Left cardiac atrium (tissue), 4 donors: ENCODE measurements around the gene DBH. TPM values are rescaled to one million over a fixed set of nuclear protein-coding genes. Genes with fewer than 3 reads are reported as not detected.

Source experiments
- ATAC-seq, 2 donors: fragments of 200-7000 bp; cut with Tn5 transposase; one replicate each; pipeline ENCODE4 v1.9.1; 2020; ENCODE audit warnings: mild to moderate bottlenecking in 2 of 2, moderate library complexity in 2 of 2
- DNase-seq: peaks from one replicate; pipeline ENCODE4 v3.0.0-alpha.2; 2020
- intact Hi-C, 2 donors: fragments of 100-400 bp; cut with DNase I; formaldehyde crosslinking; loops; one replicate each; pipeline versions ENCODE4 v1.14.1 to v1.15.1; 2022 to 2023
- long read RNA-seq: library from polyadenylated mRNA; unstranded; transcript quantifications from one replicate; pipeline ENCODE4 v2.0.0, GENCODE V29; 2021
- total RNA-seq, 2 donors: library from RNA; stranded (reverse); fragmentation: NEBNext Ultra II Directional; extraction: Animal tissue kit (Norgen Biotek cat#: 25700); gene quantifications; one replicate each; pipeline ENCODE4 v1.2.1, GENCODE V29; 2021
- donor health status: DM: no; HTN: yes; CAD: no.
- donor health status: DM: no; HTN: yes; CAD: no; lungs with severe emphysema.
- donor health status: DM: yes; HTN: yes; CAD: no.
- donor health status: Dilated cardiomyopathy.

The DBH gene
- not detected for total RNA-seq
- long read RNA-seq: 0 reads

DNA sequence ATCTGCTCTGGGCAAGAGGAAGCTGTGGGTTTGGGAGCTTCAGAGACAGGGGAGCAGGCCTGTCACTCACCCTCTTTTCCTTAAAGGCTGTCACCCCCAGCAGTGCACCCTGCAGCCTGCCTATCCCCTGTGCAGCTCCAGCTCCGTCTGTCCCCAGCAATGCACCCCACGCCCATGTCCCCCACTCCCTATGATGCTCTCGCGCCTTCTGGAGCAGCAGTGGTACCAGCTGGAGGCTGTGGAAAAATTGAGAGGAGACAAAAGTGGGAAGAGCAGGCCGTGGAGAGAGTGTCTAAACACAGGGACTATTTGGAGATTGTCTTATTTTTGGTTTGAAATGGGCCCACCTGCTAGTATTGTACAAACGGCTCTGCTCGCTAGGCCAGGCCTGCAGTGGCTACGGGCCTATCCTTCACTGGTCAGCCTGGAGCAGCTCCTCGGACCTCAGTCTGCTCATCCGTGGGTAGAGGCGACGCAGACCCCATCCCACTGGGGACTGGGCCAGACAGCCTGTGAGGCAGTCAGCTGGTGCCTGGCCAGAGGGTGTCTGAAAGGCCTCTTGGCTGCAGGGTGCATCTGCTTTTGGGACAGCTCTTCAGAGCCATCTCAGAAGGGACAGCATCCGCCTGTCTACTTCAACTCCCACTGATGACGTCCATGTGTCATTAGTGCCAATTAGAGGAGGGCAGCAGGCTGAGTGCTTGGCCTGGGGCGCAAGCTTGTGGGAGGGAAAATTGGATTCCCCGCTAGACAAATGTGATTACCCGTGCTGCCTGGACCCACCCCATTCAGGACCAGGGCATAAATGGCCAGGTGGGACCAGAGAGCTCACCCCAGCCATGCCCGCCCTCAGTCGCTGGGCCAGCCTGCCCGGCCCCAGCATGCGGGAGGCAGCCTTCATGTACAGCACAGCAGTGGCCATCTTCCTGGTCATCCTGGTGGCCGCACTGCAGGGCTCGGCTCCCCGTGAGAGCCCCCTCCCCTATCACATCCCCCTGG, at the start of gene DBH:
Gene DBH, plus strand, starts transcription at position 831 of the 999 bp plus-strand sequence. Its CDS starts 9 bp downstream, at position 840.
- no peak for ATAC-seq
- no peak for DNase-seq
- intact Hi-C loops: no loop called here

DNA sequence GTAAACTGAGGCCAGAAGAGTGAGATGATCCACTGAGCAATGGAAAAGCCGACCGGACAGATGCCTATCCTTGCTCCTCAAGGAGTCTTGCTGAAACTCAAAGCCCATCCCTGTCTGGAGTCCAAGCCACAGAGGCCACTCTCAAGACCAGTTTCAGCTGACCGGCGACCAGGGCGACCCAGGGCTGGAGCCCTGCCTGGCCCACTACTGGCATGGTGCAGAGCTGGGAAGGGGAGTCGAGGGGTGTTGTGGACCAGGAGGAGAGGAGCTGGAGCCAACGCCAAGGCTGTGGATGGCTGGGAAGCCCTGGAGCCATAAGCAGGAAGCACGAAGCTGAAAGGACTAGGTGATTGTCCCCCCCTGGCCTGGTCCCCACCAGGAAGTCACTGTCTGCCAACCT, 49.1 kb upstream of the DBH start:
- DNase-seq (peak; percentile 12), ATAC-seq (no peak)
- intact Hi-C loops: loop anchor here in 1 of 2 donors (5.0 kb wide), 1 partner anchor 140 kb away; no protein-coding TSS in a partner anchor

DNA sequence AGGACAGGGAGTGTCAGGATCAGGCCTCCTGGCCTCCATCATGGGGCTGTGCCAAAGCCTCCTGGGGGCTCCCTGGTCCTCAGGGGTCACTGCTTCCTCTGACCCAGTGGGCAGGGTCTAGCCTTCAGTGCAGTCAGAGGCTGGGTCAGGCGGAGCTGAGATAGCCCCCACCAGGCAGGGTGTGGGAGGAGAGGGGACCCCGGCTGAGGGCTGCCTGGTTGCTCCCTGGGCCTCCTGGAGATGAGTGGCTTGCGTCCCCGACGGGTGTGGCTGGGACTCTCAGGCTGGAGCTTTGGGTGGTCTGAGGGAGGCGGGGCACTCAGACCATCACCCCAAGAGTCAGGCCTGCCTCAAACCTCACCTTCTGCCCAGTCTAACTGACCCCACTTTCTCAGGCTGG, 48.7 kb upstream of the DBH start:
- ATAC-seq: no peak
- intact Hi-C loops: loop anchor here in 1 of 2 donors (5.0 kb wide), 1 partner anchor 140 kb away; no protein-coding TSS in a partner anchor
- DNase-seq: peak; percentile 13

DNA sequence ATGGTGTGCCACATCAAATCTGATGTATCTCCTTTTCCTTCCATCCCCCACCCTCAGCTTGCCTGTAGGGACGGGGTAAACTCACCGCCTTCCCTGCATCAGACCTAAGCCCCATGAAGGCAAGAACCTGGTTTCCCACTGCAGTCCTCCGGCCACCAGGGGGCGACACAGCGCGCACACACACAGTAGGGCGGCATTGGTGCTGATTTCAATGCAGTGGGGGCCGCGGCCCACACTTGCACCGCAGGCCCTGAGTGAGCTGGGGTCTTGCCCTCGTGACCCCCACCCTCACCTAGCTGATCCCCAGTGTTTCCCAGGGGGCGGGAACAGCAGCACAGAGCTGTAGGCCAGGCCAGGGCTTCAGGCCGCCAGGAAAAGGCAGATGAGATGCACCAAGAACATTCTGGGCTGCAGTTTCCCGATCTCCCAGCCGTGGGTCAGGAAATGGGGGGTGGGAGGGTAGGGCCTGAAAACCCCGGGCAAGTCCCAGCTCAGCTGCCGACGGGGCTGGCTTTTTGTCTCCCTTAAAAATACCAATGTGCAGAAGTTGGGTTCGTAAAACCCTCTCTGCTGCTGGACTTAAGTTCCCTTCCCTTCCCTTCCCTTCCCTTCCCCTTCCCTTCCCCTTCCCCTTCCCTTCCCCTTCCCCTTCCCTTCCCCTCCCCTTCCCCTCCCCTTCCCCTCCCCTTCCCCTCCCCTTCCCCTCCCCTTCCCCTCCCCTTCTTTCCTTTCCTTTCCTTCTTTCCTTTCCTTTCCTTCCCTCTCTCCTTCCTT, 46.5 kb upstream of the DBH start:
- DNase-seq (no peak), ATAC-seq (no peak)
- intact Hi-C loops: loop anchor here in 1 of 2 donors (5.0 kb wide), 1 partner anchor 138 kb away; no protein-coding TSS in a partner anchor

DNA sequence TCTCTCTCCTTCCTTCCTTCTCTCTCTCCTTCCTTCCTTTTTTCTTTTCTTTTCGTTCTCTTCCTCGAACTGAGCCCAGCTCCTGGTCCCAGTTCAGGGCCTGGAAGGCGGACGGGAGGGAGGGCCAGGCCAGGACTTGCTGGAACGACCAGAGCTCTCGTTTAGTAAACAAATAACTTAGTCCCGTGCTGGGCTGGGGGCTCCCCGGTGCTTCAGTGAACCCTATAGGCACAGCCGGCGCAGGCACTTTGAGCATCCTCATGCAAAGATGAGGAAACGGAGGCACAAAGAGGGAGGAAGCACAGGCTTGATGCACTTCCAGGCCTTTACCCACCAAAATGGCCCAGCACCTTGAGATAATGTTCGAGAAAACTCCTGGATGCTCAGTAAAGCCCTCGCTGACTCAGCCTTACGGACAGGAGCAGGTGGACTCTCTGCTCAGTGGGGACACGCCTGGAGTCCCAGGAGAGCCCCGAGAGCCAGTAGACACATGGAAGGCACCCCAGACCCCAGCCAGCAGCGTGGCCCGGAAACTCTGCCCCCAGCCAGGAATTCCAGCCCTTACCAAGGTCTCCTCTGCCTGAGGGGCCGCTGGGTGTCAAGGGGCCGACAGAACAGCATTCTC, 45.8 kb upstream of the DBH start:
- DNase-seq (no peak), ATAC-seq (no peak)
- intact Hi-C loops: no loop called here

DNA sequence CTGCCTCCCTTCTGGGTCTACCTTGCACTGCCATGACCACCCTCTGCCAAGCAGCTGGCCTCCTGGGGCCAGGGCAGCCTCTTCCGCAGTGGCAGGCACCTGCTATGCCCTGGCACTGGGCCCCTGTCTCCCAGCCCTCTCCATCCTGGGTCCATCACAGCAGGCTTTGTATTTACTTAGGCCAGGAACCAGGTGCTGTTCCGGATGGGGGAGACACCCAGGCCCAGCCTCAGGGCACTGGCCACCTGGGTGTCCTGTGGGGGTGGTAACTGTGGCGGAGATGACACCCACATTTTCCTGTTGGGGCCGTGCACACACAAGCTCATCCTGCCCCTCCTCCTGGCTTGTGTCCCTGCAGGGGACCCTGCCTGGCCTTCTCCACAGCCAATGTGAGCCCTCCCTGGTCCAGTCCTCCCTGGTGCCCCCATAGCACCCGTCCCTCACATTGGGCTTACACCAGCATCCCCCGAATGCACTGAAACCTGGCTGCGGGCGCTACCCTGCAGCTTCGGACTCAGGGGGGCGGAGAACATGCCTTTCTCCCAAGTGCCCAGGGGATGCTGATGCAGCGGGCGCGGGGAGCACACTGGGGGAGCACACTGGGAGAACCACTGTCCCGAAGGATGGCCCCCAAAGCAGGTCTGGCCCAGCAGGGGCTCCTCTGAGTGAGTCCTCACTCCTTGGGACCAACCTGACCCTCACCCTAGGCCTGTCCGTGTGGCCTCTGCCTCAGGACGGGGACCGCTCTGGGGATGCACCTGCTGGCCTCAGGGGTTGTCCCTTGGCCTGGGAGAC, 44.9 kb upstream of the DBH start:
- intact Hi-C loops: no loop called here
- no peak for DNase-seq
- ATAC-seq: no peak

DNA sequence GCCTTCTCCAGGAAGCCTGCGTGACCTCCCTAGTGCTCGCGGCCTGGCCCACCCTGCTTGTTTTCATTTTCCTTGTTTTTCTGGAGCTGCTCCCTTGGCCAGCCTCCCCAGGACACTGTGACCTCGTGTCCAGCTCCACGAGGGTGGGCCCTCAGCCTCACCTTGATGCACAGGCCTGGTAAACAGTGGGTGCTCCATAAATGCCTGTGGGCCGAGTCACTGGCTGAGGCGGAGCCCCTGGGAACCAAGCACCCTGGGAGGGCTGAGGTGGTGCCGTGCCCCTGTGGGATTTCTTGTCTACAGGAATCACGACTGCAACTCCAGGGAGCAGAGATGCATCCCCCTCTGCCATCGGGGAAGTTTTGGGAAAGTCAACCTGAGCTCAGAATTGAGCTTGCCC, 44.2 kb upstream of the DBH start:
- DNase-seq (no peak), ATAC-seq (no peak)
- intact Hi-C loops: no loop called here

DNA sequence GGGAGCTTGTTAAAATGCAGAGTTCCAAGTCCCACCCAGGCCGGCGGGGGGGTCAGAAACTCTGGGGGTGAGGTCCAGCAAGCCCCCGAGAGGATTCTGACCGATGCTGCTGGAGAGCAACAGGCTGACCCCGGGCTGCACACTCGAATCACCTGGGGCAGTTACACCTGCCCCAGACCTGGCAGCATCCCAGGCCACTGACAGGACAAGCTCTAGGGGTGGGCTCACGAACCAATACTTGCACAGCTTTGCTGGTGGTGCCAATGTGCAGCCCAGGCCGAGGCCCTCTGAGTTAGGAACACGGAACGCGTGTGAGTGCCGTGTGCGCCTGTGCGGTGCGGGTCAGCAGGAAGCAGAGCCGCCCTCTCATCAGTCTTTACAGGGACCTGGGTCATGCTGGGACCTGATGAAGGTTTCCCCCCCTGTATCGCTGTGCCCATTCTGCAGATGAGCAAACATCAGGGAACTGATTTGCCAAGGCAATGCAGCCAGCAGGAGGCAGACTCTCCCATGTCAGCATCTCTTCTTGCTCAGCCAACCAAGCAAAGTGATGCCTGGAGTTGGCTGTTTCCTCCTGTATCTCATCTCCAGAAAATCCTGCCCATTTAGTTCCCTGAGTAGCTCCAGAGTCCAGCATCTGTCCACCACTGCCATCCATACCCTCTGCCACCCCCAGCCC, 43.3 kb upstream of the DBH start:
- ATAC-seq (no peak), DNase-seq (no peak)
- intact Hi-C loops: no loop called here

DNA sequence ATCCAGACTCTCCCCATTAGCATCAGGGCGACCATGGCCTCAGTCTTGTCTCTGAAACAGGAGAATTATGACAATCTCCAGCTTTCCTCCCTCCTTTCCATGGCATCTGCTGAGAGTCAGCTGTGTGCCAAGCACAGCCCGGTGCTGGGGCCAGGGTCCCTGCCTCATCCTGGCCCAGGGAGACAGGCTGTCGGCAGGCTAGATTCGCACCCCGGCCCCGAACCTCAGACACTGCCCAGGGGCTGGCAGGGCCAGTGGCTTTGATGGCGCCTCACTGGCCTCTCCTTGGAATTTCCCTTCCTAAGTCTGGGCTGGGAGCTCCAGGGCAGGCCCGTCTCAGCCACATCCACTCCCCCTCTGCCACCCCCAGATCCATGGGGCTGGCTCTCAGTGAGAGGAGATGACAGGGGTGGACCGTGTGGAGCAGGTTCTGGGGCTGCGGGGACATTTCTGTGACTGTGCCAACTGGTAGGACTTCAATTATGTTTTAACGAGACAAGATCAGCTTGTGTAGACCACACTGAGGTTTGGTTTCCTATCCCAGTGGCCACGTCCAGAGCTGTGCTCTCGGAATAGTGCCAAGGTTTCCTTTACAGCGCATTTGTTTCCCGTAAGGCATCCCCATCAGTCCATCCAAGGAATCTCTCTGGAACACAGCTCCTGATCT, 42.4 kb upstream of the DBH start:
- DNase-seq: no peak
- ATAC-seq: no peak
- intact Hi-C loops: no loop called here

DNA sequence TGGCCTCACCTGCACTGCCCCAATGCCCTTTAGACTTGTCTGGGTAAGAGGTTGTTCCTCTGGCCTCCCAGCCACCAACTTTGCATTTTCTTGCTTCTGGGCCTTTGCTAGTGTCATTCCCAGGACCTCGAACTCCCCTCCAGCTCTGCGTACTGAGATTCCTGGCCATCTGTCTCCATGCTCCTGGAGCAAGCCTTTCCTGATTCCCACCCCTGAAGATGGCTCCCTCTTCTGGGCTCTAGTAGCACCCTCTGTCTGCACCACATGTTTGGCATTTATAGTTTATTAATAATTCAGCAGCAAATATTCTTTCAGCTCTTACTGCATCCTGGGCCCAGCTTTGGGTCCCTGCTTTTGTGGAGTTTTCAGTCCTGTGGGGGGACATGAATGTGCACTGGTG, 41.9 kb upstream of the DBH start:
- intact Hi-C loops: no loop called here
- DNase-seq (no peak), ATAC-seq (no peak)

DNA sequence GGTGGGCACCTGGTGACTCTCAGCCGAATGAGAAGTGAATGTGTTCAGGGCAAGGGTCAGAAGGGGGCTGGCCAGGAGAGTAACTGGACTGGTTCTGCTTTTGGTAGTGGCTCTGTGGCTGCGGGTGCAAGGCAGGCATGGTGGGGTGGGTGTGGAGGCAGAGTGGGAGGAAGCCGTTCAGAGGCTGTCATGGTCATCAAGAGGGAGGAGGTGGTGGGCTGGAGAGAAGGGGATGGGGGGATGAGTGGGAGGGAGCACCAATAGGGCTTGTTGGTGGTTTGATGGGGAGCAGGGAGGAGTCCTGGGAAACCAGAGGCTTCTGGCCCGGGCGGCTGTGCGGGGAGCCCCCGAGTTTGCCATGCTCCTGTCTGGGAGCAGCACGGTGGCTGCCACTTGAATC, 40.3 kb upstream of the DBH start:
- DNase-seq (peak; percentile 5), ATAC-seq (no peak)
- intact Hi-C loops: no loop called here

DNA sequence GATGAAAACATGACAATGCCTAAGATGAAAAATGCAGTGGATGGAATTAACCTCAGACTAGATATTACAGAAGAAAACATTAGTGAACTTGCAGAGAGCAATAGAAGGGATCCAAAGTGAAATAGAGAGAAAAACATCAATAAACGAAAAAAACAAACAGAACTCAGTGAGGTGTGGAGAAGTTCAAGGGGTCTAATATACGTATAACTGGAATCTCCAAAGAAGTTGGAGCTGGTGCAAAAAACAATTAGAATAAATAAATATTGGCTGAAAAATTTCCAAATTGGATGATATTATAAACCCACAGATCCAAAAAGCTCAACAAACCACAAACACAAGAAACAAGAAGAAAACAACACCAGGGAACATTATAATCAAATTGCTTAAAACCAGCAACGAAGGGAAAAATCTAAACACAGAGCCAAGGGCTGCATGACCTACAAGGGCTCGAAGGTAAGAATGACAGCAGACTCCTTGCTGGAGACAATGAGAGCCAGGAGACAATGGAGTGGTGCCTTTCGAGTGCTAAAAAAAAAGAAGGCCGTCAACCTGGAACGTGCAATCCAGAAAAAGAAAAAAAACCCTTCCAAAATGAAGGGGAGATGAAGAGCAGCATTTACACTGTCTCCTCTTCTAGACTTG, 38.7 kb upstream of the DBH start:
- ATAC-seq (no peak), DNase-seq (no peak)
- intact Hi-C loops: no loop called here

DNA sequence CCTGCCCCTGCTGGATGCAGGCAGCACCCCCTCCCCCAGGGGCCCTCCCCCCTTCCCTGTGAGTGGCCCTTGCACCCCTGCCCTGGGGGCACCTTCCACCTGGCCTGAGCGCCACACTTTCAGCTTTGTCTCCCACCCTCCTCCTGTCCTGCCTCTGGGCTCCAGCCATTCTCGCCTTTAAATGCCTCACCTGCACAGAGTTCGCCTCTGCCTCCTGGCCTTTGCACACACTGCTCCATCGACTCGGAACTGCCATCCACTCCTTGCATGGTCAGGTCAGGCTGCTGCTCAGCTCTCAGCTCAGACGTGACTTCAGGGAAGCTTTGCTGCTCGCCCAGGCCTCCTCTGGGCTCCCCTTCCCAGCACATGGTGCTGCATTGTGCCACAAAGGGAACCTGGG, 37.2 kb upstream of the DBH start:
- intact Hi-C loops: no loop called here
- no peak for ATAC-seq
- no peak for DNase-seq

DNA sequence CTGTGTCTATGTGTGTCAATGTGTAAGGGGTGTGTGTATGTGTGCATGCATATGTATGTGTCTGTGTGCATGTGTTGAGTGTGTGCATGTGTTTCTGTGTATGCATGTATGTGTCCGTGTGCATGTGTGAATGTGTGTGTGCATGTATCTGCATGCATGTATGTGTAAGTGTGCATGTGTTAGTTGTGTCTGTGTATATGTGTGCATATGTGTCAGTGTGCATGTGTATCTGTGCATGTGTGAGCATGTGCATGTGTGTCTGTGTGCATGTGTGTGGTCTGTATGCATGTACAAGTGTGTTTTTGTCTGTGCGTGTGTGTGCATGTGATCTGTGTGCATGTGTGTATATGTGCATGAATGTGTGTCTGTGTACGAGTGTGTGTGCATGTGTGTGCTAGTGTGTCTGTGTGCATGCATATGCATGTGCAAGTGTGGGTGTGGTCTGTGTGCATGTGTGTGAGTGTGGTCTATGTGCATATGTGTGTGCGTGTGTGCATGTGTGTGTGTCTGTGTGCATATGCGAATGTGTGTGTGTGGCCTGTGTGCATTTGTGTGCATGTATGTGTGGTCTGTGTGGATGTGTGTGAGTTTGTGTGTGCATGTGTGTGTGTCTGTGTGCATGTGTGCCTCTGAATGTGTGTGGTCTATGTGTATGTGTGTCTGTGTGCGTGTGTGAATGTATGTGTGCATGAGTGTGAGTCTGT, 36.5 kb upstream of the DBH start:
- intact Hi-C loops: no loop called here
- no peak for DNase-seq
- ATAC-seq: no peak

DNA sequence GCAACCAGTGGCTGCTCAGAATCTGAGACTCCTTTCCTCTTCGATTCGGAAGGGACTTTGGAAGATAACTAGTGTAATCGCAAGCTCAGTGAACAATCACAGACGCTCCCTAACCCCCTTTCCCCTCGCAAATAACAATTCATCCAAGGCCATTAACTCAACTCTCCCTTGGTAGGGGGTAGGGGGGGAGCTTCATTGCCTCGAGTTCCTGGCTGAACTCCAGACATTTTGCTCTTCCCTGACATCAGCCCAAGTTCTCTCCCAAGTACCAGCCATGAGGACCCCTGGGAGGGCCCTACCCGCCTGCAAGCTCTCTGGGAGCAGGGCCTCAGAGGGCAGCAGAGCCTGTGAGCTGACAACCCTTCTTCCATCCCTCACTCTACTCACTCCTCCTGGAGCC, 35.4 kb upstream of the DBH start:
- ATAC-seq (no peak), DNase-seq (no peak)
- intact Hi-C loops: no loop called here

DNA sequence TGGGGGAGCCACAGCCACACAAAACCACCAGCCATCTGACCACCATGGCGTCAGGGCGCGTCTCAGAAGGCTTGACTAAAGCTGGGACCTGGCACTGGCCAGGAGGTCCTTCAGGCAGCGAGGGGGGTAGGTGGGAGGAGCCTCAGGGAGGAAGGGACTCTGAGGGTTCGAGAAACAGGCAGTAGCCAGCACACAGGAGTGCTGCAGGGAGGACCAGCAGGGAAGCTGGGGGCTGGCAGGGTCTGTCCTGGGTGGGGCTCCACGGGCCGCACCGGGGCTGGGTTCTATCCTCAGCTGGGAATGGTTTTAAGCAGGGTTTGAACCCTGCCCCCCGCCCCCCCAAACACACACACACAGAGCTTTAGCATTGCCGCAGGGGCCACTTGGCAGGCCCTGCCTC, 34.4 kb upstream of the DBH start:
- intact Hi-C loops: no loop called here
- DNase-seq (no peak), ATAC-seq (no peak)

DNA sequence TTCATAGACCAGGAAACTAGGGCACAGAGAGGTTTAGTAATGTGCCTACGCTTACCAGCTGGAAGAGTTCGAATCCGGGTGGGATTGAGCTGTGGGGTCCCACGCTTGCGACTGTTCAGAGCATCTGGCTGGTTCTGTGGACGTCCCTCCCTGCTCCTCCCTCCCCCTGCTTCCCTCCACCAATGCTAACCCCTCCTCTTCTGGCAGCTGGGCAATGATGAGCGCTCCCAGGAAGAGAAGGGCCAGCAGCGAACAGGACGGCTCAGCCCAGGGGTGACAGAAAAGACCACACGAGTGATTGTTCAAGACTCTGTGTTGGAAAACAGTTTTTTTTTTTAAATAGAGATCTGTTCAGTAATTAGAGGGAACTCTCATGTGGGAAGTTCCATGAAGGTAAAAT, 33.9 kb upstream of the DBH start:
- intact Hi-C loops: no loop called here
- DNase-seq (no peak), ATAC-seq (no peak)
